GM19023 (cell line): ENCODE results near the gene EPB41L4B.
"Not testable (repeated sequence)": the region's sequence is repeated elsewhere in the genome, so short reads cannot be mapped to it uniquely, and the experiment has no call there.

Source experiments
- ATAC-seq: cut with Tn5 transposase; IDR thresholded peaks from one replicate; pipeline ENCODE4 v1.9.1; 2021; ENCODE audit warnings: mild to moderate bottlenecking, moderate library complexity; ENCODE audit not compliant: unreplicated experiment

Gene EPB41L4B

GRCh38 chr9:109246533-109246932 lies 74.3 kb downstream of the EPB41L4B start:
- ATAC-seq = no peak

- ATAC-seq = no peak
Observed at GRCh38 chr9:109245310-109245897, 75.5 kb downstream of the EPB41L4B start.

GRCh38 chr9:109244179-109245132 lies 76.4 kb downstream of the EPB41L4B start:
- peak; percentile 88 for ATAC-seq

- no peak for ATAC-seq
Observed at GRCh38 chr9:109242741-109243140, 78.1 kb downstream of the EPB41L4B start.

- no peak for ATAC-seq
Observed at GRCh38 chr9:109242014-109242413, 78.8 kb downstream of the EPB41L4B start.

GRCh38 chr9:109241207-109241606 lies 79.7 kb downstream of the EPB41L4B start:
- no peak for ATAC-seq

GRCh38 chr9:109239240-109239639 lies 81.6 kb downstream of the EPB41L4B start:
- ATAC-seq = no peak

- no peak for ATAC-seq
Observed at GRCh38 chr9:109238655-109239054, 82.2 kb downstream of the EPB41L4B start.

GRCh38 chr9:109238125-109238524 lies 82.7 kb downstream of the EPB41L4B start:
- no peak for ATAC-seq

GRCh38 chr9:109232449-109233237 lies 88.2 kb downstream of the EPB41L4B start:
- ATAC-seq = no peak

- ATAC-seq = no peak
Observed at GRCh38 chr9:109231593-109231992, 89.3 kb downstream of the EPB41L4B start.

GRCh38 chr9:109230277-109230676 lies 90.6 kb downstream of the EPB41L4B start:
- no peak for ATAC-seq

GRCh38 chr9:109229682-109230081 lies 91.2 kb downstream of the EPB41L4B start:
- ATAC-seq = no peak

- ATAC-seq = no peak
Observed at GRCh38 chr9:109228093-109228642, 92.7 kb downstream of the EPB41L4B start.

GRCh38 chr9:109225629-109226028 lies 95.2 kb downstream of the EPB41L4B start:
- no peak for ATAC-seq

- ATAC-seq = no peak
Observed at GRCh38 chr9:109224751-109225150, 96.1 kb downstream of the EPB41L4B start.

- ATAC-seq = not testable (repeated sequence)
Observed at GRCh38 chr9:109218242-109218641, 102.6 kb downstream of the EPB41L4B start.

- ATAC-seq = no peak
Observed at GRCh38 chr9:109214414-109214813, 106.4 kb downstream of the EPB41L4B start.

GRCh38 chr9:109213285-109214121 lies 107.4 kb downstream of the EPB41L4B start:
- ATAC-seq = no peak

- ATAC-seq = no peak
Observed at GRCh38 chr9:109212768-109213167, 108.1 kb downstream of the EPB41L4B start.
